GM12878 (cell line): ENCODE measurements around the gene PML. TPM values are rescaled to one million over a fixed set of nuclear protein-coding genes. Genes with fewer than 3 reads are reported as not detected.

Experiments used
- ATAC-seq: fragments of 200-7000 bp; cut with Tn5 transposase; 3 replicates; pipeline ENCODE4 v1.9.1; 2020; ENCODE audit warnings: mild to moderate bottlenecking, moderate library complexity
- BruUV-seq: library from RNA; stranded (reverse); fragments of 400-500 nt; replicated peaks from 2 replicates; lab custom pipeline; 2021; lab: Mats Ljungman, UMichigan
- CTCF ChIA-PET: fragments of 300-600 bp; sonication (Branson Sonifier 250); formaldehyde crosslinking; extraction: SDS; loops from one replicate; lab custom pipeline; 2021; ENCODE audit warnings: inconsistent platforms; lab: Yijun Ruan, JAX
- POLR2A ChIA-PET: fragments of 350-600 bp; formaldehyde crosslinking; extraction: SDS; loops from one replicate; lab custom pipeline; 2021; ENCODE audit warnings: inconsistent platforms; lab: Charles Lee
- RAD21 ChIA-PET: fragments of 300-600 bp; sonication (Branson Sonifier 250); formaldehyde crosslinking; loops from one replicate; lab custom pipeline; 2023; ENCODE audit warnings: antibody characterized with exemption; ENCODE audit not compliant: unreplicated experiment; lab: Charles Lee
- SMC1A ChIA-PET: fragments of 300-600 bp; sonication (Branson Sonifier 250); formaldehyde crosslinking; loops from one replicate; lab custom pipeline; 2023; ENCODE audit not compliant: unreplicated experiment, uncharacterized antibody; lab: Charles Lee
- DNase-seq: peaks from one replicate; pipeline ENCODE4 v3.0.0-alpha.2; 2011; ENCODE audit warnings: low read depth, low spot score
- FAIRE-seq: peaks from 3 replicates; lab custom pipeline; 2011; peaks lifted over from hg19 to GRCh38; lab: Jason Lieb, UNC
- H2AFZ ChIP-seq: 2 replicates; pipeline ENCODE4 v1.6.0; 2011; ENCODE audit warnings: low read depth, low read length, control low read depth; ENCODE audit not compliant: control insufficient read depth
- H3K27ac ChIP-seq: 2 replicates; pipeline ENCODE4 v1.5.1; 2011; ENCODE audit warnings: control low read depth; ENCODE audit not compliant: control insufficient read depth, insufficient read depth
- H3K27me3 ChIP-seq, 2 experiments: replicated peaks in 1 of 2; 2 replicates each; pipeline versions ENCODE4 v1.6.0 to v1.6.1; 2011; ENCODE audit warnings: low read length in 1 of 2; ENCODE audit not compliant: control insufficient read depth in 2 of 2, insufficient read depth in 2 of 2
- H3K36me3 ChIP-seq, 2 experiments: 2 replicates each; pipeline ENCODE4 v1.5.1; 2011; ENCODE audit warnings: low read length in 1 of 2; ENCODE audit not compliant: control insufficient read depth in 2 of 2, insufficient read depth in 2 of 2
- H3K4me1 ChIP-seq: 2 replicates; pipeline ENCODE4 v1.6.1; 2011; ENCODE audit warnings: mild to moderate bottlenecking, low read length, moderate library complexity, mixed read lengths; ENCODE audit not compliant: control insufficient read depth, insufficient read depth
- H3K4me2 ChIP-seq: 2 replicates; pipeline ENCODE4 v1.6.0; 2011; ENCODE audit warnings: control low read depth; ENCODE audit not compliant: control insufficient read depth, insufficient read depth
- H3K4me3 ChIP-seq: fragments of 200-600 bp; sonication (generic); 2 replicates; pipeline ENCODE4 v1.5.1; 2016
- H3K79me2 ChIP-seq: 2 replicates; pipeline ENCODE4 v1.6.0; 2011; ENCODE audit warnings: low read length; ENCODE audit not compliant: control insufficient read depth, insufficient read depth
- H3K9ac ChIP-seq: 2 replicates; pipeline ENCODE4 v1.8.0; 2011; ENCODE audit warnings: low read length, control low read depth, mixed read lengths; ENCODE audit not compliant: control insufficient read depth, insufficient read depth
- H3K9me3 ChIP-seq: replicated peaks from 3 replicates; pipeline ENCODE4 v1.5.1; 2011; ENCODE audit warnings: mild to moderate bottlenecking, low read length; ENCODE audit not compliant: control insufficient read depth, insufficient read depth
- H4K20me1 ChIP-seq: 2 replicates; pipeline ENCODE4 v1.6.0; 2011; ENCODE audit not compliant: control insufficient read depth, insufficient read depth
- ASH2L ChIP-seq: fragments of 300-600, 200-600 bp; sonication (generic); IDR thresholded peaks from 2 replicates; pipeline ENCODE4 v1.6.1; 2017; ENCODE audit warnings: low read depth, mild to moderate bottlenecking, borderline replicate concordance
- BHLHE40 ChIP-seq, 2 experiments: fragments of 450-650 bp in 1 of 2; IDR thresholded peaks; 2 replicates each; pipeline ENCODE4 v1.6.1; 2011 to 2017; ENCODE audit warnings: low read depth in 2 of 2, borderline replicate concordance in 1 of 2, improper control_type of control experiment in 1 of 2, low read length in 1 of 2, mild to moderate bottlenecking in 1 of 2
- BMI1 ChIP-seq: fragments of 450-650 bp; IDR thresholded peaks from 2 replicates; pipeline ENCODE4 v1.6.1; 2016; ENCODE audit warnings: mild to moderate bottlenecking, moderate library complexity, borderline replicate concordance
- CEBPB ChIP-seq, 2 experiments: fragments of 150-350 bp in 1 of 2; IDR thresholded peaks; 2 replicates each; pipeline ENCODE4 v1.6.1; 2012 to 2014; ENCODE audit warnings: low read depth in 2 of 2, low read length in 2 of 2, borderline replicate concordance in 1 of 2, inconsistent platforms in 1 of 2
- FOXM1 ChIP-seq: IDR thresholded peaks from 2 replicates; pipeline ENCODE4 v1.6.1; 2012; ENCODE audit warnings: low read depth, mild to moderate bottlenecking, inconsistent platforms, low read length, moderate library complexity
- LARP7 ChIP-seq: fragments of 450-650 bp; IDR thresholded peaks from 2 replicates; pipeline ENCODE4 v1.6.1; 2017; ENCODE audit warnings: mild to moderate bottlenecking
- PKNOX1 ChIP-seq: fragments of 450-650 bp; IDR thresholded peaks from 2 replicates; pipeline ENCODE4 v1.6.1; 2016; ENCODE audit warnings: mild to moderate bottlenecking
- PML ChIP-seq: IDR thresholded peaks from 2 replicates; pipeline ENCODE4 v1.6.1; 2012; ENCODE audit warnings: low read length, inconsistent platforms
- SIX5 ChIP-seq: IDR thresholded peaks from 2 replicates; pipeline ENCODE4 v1.6.1; 2011; ENCODE audit warnings: mild to moderate bottlenecking, low read depth, low read length, moderate library complexity; ENCODE audit not compliant: severe bottlenecking
- STAT1 ChIP-seq: fragments of 450-650 bp; conservative IDR thresholded peaks from 2 replicates; pipeline ENCODE4 v1.6.1; 2014; ENCODE audit warnings: antibody characterized with exemption, mild to moderate bottlenecking
- SUPT20H ChIP-seq: IDR thresholded peaks from 2 replicates; pipeline ENCODE4 v1.6.1; 2011; ENCODE audit warnings: low read depth, mild to moderate bottlenecking, low read length, moderate library complexity, borderline replicate concordance; ENCODE audit not compliant: control insufficient read depth
- WGBS: methylation state at CpG from one replicate; pipeline ENCODE4 v1.1.6; 2016; ENCODE audit warnings: low lambda C conversion rate; ENCODE audit not compliant: insufficient replicate concordance, insufficient coverage; ENCODE audit errors: missing lambda C conversion rate; 5-methylcytosine and 5-hydroxymethylcytosine counted together
- in situ Hi-C: fragments of 300-500 bp; cut with MboI; formaldehyde crosslinking; loops from 9 replicates; pipeline ENCODE4 v1.14.3; 2018; ENCODE audit warnings: mixed read lengths
- intact Hi-C: fragments of 100-400 bp; cut with micrococcal nuclease; formaldehyde crosslinking; loops from one replicate; pipeline ENCODE4 v1.14.2; 2022; ENCODE audit not compliant: unreplicated experiment
- polyA plus RNA-seq, 11 experiments: library from polyadenylated mRNA; depleted of rRNA in 4 of 11; unstranded in 6 of 11; stranded (reverse) in 5 of 11; fragments of >200 nt; fragmentation: Nextera tagmentation in 4 of 11; fragmentation: Illumina TruSeq in 1 of 11; extraction: Ambion mirVana in 4 of 11; extraction: Trizol in 1 of 11; gene quantifications; 1 replicate in 1 of 11; 2 replicates in 10 of 11; pipeline versions ENCODE4 v1.2.1 to v1.2.3, GENCODE V29; 2011 to 2016; ENCODE audit warnings: inconsistent platforms in 2 of 11, missing spikeins in 2 of 11, low read depth in 1 of 11
- total RNA-seq, 4 experiments: library from RNA; depleted of rRNA in 3 of 4; stranded (reverse); fragments of >200 nt in 3 of 4; fragmentation: Illumina TruSeq in 1 of 4; extraction: Trizol in 1 of 4; gene quantifications; 2 replicates each; pipeline versions ENCODE4 v1.2.1 to v1.2.3, GENCODE V29; 2013 to 2021
- TF ChIP-seq, protein P1 (sequence below), 3 experiments: IDR thresholded peaks in 2 of 3; conservative IDR thresholded peaks in 1 of 3; 2 replicates each; pipeline ENCODE4 v1.5.1; 2011; ENCODE audit warnings: low read depth in 3 of 3, low read length in 3 of 3, mild to moderate bottlenecking in 3 of 3, control low read depth in 2 of 3, moderate library complexity in 2 of 3, inconsistent platforms in 1 of 3, mixed read lengths in 1 of 3; ENCODE audit not compliant: control insufficient read depth in 2 of 3, insufficient read depth in 1 of 3; ENCODE audit errors: extremely low read depth in 1 of 3
- TF ChIP-seq, protein P2 (sequence below): fragments of 150-350 bp; IDR thresholded peaks from 2 replicates; pipeline ENCODE4 v1.6.1; 2016; ENCODE audit warnings: low read depth, low read length
- TF ChIP-seq, protein P3 (sequence below): IDR thresholded peaks from 2 replicates; pipeline ENCODE4 v1.6.1; 2012; ENCODE audit warnings: mild to moderate bottlenecking, low read depth, low read length

PML gene
- total and polyA plus RNA-seq, 10 of the 15 experiments (the other 5 are each of a cell fraction or from before 2014, with no cell fraction given) = 8.5 to 95.5 (median 30.8) TPM

DNA sequence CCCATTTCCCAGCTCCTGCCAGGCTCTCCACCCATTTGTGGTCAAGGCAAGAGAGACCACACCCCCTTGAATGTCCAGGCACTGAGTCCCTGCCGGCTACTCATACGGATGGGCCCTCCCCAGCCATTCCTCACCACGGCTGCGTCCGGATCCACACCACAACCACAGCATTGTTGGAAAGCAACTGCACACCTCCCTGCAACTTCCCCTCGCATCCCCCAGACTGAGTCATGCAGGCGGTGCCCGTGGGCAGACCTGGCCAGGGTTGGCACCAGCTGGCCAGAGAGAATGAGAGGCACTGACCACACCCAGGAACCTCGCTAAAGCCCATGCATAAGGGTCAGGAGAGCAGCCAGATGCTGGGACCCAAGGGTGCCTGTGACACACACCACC lies 37.8 kb upstream of the PML start:
- ChIA-PET CTCF (interaction anchor here (1.9 kb wide), 1 partner anchor 15 kb away, joined by 5 read pairs; no protein-coding TSS in a partner anchor), RAD21 (interaction anchor here (0.9 kb wide), 1 partner anchor 16 kb away, joined by 3 read pairs; no protein-coding TSS in a partner anchor), POLR2A (no interaction called here), SMC1A (no interaction called here)
- Histone ChIP-seq H3K27me3 (no peaks in the 10 kb centered on the region; a peak in 1 of 4 replicates), H4K20me1 (no peaks in the 10 kb centered on the region), H3K79me2 (no peaks in the 10 kb centered on the region), H3K4me1 (no peaks in the 10 kb centered on the region; the same call in 1 of the 2 replicates), H2AFZ (no peak overlapping the region), H3K9ac (no peak overlapping the region), H3K4me3 (no peak overlapping the region), H3K27ac (no peak overlapping the region), H3K36me3 (no peaks in the 10 kb centered on the region), H3K9me3 (no peaks in the 10 kb centered on the region), H3K4me2 (no peak overlapping the region)
- in situ Hi-C loops = no loop called here
- intact Hi-C loops = no loop called here
- WGBS = 0% methylated on average over 9 of the region's 9 CpGs
- FAIRE-seq (no peak), ATAC-seq (no peak; the same call in 2 of the 3 replicates), DNase-seq (no peak)
- BruUV-seq = no TSS peak
- no peak for TF ChIP-seq FOXM1
- TF ChIP-seq, protein P1, sequence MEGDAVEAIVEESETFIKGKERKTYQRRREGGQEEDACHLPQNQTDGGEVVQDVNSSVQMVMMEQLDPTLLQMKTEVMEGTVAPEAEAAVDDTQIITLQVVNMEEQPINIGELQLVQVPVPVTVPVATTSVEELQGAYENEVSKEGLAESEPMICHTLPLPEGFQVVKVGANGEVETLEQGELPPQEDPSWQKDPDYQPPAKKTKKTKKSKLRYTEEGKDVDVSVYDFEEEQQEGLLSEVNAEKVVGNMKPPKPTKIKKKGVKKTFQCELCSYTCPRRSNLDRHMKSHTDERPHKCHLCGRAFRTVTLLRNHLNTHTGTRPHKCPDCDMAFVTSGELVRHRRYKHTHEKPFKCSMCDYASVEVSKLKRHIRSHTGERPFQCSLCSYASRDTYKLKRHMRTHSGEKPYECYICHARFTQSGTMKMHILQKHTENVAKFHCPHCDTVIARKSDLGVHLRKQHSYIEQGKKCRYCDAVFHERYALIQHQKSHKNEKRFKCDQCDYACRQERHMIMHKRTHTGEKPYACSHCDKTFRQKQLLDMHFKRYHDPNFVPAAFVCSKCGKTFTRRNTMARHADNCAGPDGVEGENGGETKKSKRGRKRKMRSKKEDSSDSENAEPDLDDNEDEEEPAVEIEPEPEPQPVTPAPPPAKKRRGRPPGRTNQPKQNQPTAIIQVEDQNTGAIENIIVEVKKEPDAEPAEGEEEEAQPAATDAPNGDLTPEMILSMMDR (IDR thresholded peaks at IDR 0.05 in 2 of 3, conservative IDR thresholded peaks at IDR 0.05 in 1 of 3; ENCODE audit: control insufficient read depth in 2 of 3, extremely low read depth in 1 of 3, insufficient read depth in 1 of 3, low read depth in 3 of 3, low read length in 3 of 3) = no peak
- TF ChIP-seq LARP7 = no peak
- TF ChIP-seq STAT1 = no peak
- no peak for TF ChIP-seq SIX5
- TF ChIP-seq, protein P2, sequence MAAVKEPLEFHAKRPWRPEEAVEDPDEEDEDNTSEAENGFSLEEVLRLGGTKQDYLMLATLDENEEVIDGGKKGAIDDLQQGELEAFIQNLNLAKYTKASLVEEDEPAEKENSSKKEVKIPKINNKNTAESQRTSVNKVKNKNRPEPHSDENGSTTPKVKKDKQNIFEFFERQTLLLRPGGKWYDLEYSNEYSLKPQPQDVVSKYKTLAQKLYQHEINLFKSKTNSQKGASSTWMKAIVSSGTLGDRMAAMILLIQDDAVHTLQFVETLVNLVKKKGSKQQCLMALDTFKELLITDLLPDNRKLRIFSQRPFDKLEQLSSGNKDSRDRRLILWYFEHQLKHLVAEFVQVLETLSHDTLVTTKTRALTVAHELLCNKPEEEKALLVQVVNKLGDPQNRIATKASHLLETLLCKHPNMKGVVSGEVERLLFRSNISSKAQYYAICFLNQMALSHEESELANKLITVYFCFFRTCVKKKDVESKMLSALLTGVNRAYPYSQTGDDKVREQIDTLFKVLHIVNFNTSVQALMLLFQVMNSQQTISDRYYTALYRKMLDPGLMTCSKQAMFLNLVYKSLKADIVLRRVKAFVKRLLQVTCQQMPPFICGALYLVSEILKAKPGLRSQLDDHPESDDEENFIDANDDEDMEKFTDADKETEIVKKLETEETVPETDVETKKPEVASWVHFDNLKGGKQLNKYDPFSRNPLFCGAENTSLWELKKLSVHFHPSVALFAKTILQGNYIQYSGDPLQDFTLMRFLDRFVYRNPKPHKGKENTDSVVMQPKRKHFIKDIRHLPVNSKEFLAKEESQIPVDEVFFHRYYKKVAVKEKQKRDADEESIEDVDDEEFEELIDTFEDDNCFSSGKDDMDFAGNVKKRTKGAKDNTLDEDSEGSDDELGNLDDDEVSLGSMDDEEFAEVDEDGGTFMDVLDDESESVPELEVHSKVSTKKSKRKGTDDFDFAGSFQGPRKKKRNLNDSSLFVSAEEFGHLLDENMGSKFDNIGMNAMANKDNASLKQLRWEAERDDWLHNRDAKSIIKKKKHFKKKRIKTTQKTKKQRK = no peak
- no peak for TF ChIP-seq BHLHE40 (IDR thresholded peaks at IDR 0.05; ENCODE audit: borderline replicate concordance in 1 of 2, low read depth in 2 of 2, low read length in 1 of 2)
- TF ChIP-seq BMI1 = no peak
- TF ChIP-seq, protein P3, sequence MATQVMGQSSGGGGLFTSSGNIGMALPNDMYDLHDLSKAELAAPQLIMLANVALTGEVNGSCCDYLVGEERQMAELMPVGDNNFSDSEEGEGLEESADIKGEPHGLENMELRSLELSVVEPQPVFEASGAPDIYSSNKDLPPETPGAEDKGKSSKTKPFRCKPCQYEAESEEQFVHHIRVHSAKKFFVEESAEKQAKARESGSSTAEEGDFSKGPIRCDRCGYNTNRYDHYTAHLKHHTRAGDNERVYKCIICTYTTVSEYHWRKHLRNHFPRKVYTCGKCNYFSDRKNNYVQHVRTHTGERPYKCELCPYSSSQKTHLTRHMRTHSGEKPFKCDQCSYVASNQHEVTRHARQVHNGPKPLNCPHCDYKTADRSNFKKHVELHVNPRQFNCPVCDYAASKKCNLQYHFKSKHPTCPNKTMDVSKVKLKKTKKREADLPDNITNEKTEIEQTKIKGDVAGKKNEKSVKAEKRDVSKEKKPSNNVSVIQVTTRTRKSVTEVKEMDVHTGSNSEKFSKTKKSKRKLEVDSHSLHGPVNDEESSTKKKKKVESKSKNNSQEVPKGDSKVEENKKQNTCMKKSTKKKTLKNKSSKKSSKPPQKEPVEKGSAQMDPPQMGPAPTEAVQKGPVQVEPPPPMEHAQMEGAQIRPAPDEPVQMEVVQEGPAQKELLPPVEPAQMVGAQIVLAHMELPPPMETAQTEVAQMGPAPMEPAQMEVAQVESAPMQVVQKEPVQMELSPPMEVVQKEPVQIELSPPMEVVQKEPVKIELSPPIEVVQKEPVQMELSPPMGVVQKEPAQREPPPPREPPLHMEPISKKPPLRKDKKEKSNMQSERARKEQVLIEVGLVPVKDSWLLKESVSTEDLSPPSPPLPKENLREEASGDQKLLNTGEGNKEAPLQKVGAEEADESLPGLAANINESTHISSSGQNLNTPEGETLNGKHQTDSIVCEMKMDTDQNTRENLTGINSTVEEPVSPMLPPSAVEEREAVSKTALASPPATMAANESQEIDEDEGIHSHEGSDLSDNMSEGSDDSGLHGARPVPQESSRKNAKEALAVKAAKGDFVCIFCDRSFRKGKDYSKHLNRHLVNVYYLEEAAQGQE = no peak
- TF ChIP-seq CEBPB (IDR thresholded peaks at IDR 0.05; ENCODE audit: borderline replicate concordance in 1 of 2, low read depth in 2 of 2, low read length in 2 of 2) = no peak
- TF ChIP-seq SUPT20H = no peak
- TF ChIP-seq PML = no peak
- no peak for TF ChIP-seq PKNOX1
- no peak for TF ChIP-seq ASH2L
